ENCODE data around the gene TEKT3. TPM values are rescaled to one million over a fixed set of nuclear protein-coding genes. Genes with fewer than 3 reads are reported as not detected.

The TEKT3 gene
- total RNA-seq, 2 donors from 2014 or later: not detected

GRCh38 chr17:15290605-15291004 is 50.8 kb downstream of the TEKT3 start:
- Histone ChIP-seq H3K36me3 (no peaks in the 10 kb centered on the region), H3K4me3 (no peak overlapping the region), H3K9me3 (no peaks in the 10 kb centered on the region), H3K27ac (peak overlapping the region in 1 of 2 donors; percentile 77), H3K27me3 (no peaks in the 10 kb centered on the region), H3K4me1 (peaks cover 0 to 23% of the 10 kb centered on the region in 2 donors)
- TF ChIP-seq, protein P1, sequence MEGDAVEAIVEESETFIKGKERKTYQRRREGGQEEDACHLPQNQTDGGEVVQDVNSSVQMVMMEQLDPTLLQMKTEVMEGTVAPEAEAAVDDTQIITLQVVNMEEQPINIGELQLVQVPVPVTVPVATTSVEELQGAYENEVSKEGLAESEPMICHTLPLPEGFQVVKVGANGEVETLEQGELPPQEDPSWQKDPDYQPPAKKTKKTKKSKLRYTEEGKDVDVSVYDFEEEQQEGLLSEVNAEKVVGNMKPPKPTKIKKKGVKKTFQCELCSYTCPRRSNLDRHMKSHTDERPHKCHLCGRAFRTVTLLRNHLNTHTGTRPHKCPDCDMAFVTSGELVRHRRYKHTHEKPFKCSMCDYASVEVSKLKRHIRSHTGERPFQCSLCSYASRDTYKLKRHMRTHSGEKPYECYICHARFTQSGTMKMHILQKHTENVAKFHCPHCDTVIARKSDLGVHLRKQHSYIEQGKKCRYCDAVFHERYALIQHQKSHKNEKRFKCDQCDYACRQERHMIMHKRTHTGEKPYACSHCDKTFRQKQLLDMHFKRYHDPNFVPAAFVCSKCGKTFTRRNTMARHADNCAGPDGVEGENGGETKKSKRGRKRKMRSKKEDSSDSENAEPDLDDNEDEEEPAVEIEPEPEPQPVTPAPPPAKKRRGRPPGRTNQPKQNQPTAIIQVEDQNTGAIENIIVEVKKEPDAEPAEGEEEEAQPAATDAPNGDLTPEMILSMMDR (IDR thresholded peaks at IDR 0.05): no peak
- DNase-seq (ENCODE audit: low spot score): no peak

GRCh38 chr17:15289285-15290183 is 51.9 kb downstream of the TEKT3 start:
- TF ChIP-seq, protein P1 (IDR thresholded peaks at IDR 0.05): no peak
- no peaks in the 10 kb centered on the region for H3K9me3 ChIP-seq
- no peaks in the 10 kb centered on the region for H3K36me3 ChIP-seq
- peak overlapping the region in 1 of 2 donors; percentile 77 for H3K27ac ChIP-seq
- no peak overlapping the region for H3K4me3 ChIP-seq
- no peaks in the 10 kb centered on the region for H3K27me3 ChIP-seq
- no peak for DNase-seq (ENCODE audit: low spot score)
- H3K4me1 ChIP-seq: peaks cover 0 to 23% of the 10 kb centered on the region in 2 donors

DNA sequence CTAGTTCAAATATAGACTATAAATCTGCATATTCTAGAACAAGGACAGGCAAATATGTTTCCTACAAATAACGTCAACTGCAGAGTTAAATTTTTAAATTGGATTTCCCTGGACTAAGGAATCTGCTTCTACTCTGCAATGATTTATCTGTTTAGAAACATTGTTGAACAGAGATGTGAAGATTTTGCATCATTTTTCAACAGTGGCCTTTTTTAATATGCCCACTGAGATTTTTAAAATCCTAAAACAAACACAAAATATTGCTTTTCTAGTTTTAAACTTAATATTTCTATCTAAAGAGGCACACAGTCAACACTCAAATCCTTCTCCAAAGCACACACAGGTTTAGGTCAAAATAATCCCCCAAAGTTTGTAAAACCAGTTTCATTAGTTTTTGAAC is 52.5 kb downstream of the TEKT3 start:
- no peaks in the 10 kb centered on the region for H3K27me3 ChIP-seq
- no peaks in the 10 kb centered on the region for H3K9me3 ChIP-seq
- no peak overlapping the region for H3K4me3 ChIP-seq
- H3K4me1 ChIP-seq: peaks cover 0 to 23% of the 10 kb centered on the region in 2 donors
- H3K36me3 ChIP-seq: no peaks in the 10 kb centered on the region
- TF ChIP-seq, protein P1 (IDR thresholded peaks at IDR 0.05): no peak
- DNase-seq (ENCODE audit: low spot score): no peak
- H3K27ac ChIP-seq: no peak overlapping the region

- Histone ChIP-seq H3K4me3 (no peak overlapping the region), H3K4me1 (peaks cover 0 to 23% of the 10 kb centered on the region in 2 donors), H3K27ac (peak overlapping the region in 1 of 2 donors; percentile 42), H3K27me3 (no peaks in the 10 kb centered on the region), H3K36me3 (no peaks in the 10 kb centered on the region), H3K9me3 (no peaks in the 10 kb centered on the region)
- no peak for DNase-seq (ENCODE audit: low spot score)
- TF ChIP-seq, protein P1 (IDR thresholded peaks at IDR 0.05): no peak
These were observed 53.7 kb downstream of the TEKT3 start for GRCh38 chr17:15287538-15288267.

- Histone ChIP-seq H3K4me1 (peaks cover 0 to 17% of the 10 kb centered on the region in 2 donors), H3K27ac (no peak overlapping the region), H3K27me3 (no peaks in the 10 kb centered on the region), H3K9me3 (no peaks in the 10 kb centered on the region), H3K4me3 (no peak overlapping the region), H3K36me3 (no peaks in the 10 kb centered on the region)
- no peak for DNase-seq (ENCODE audit: low spot score)
- TF ChIP-seq, protein P1 (IDR thresholded peaks at IDR 0.05): no peak
These were observed 55.9 kb downstream of the TEKT3 start for GRCh38 chr17:15285466-15285865.
